GM18951 (cell line): ENCODE results near the gene KCMF1.
"Not testable (repeated sequence)": the region's sequence is repeated elsewhere in the genome, so short reads cannot be mapped to it uniquely, and the experiment has no call there.

Experiments used
- POLR2A ChIP-seq: IDR thresholded peaks from 4 replicates; pipeline ENCODE4 v1.6.1; 2011; ENCODE audit warnings: mild to moderate bottlenecking; ENCODE audit not compliant: insufficient read length, insufficient read depth; ENCODE audit errors: extremely low read depth
- in situ Hi-C: fragments of 300-500 bp; cut with MboI; formaldehyde crosslinking; loops from one replicate; pipeline ENCODE4 v1.12.0; 2022; ENCODE audit warnings: low sequenced_read_pairs, mixed read lengths, inconsistent platforms; ENCODE audit not compliant: unreplicated experiment

Gene KCMF1

GRCh38 chr2:84944295-84944909 lies 26.6 kb upstream of the KCMF1 start:
- in situ Hi-C loops: no loop called here
- TF ChIP-seq POLR2A: no peak

- in situ Hi-C loops: not testable (repeated sequence)
Measured at GRCh38 chr2:84945838-84946203, 25.1 kb upstream of the KCMF1 start.

- peak; percentile 46 for TF ChIP-seq POLR2A
- in situ Hi-C loops: no loop called here
Measured at GRCh38 chr2:84946204-84947009, 24.6 kb upstream of the KCMF1 start.

GRCh38 chr2:84947010-84947593 lies 23.9 kb upstream of the KCMF1 start:
- TF ChIP-seq POLR2A: no peak
- in situ Hi-C loops: no loop called here

- no peak for TF ChIP-seq POLR2A
- in situ Hi-C loops: no loop called here
Measured at GRCh38 chr2:84953535-84953934, 17.4 kb upstream of the KCMF1 start.

- in situ Hi-C loops: no loop called here
- no peak for TF ChIP-seq POLR2A
Measured at GRCh38 chr2:84954329-84954728, 16.6 kb upstream of the KCMF1 start.

GRCh38 chr2:84956334-84957297 lies 14.3 kb upstream of the KCMF1 start:
- in situ Hi-C loops: no loop called here
- TF ChIP-seq POLR2A: peak; percentile 18

- in situ Hi-C loops: no loop called here
Measured at GRCh38 chr2:84957771-84958134, 13.2 kb upstream of the KCMF1 start.

GRCh38 chr2:84958135-84959059 lies 12.6 kb upstream of the KCMF1 start:
- in situ Hi-C loops: no loop called here
- TF ChIP-seq POLR2A: no peak

More at GRCh38 chr2:84957771-84958134, 13.2 kb upstream of the KCMF1 start:
- no peak for TF ChIP-seq POLR2A

GRCh38 chr2:84959095-84959565 lies 11.8 kb upstream of the KCMF1 start:
- in situ Hi-C loops: no loop called here
- TF ChIP-seq POLR2A: no peak

GRCh38 chr2:84959566-84960506 lies 11.1 kb upstream of the KCMF1 start:
- in situ Hi-C loops: no loop called here
- no peak for TF ChIP-seq POLR2A

- no peak for TF ChIP-seq POLR2A
- in situ Hi-C loops: no loop called here
Measured at GRCh38 chr2:84962917-84963316, 8.0 kb upstream of the KCMF1 start.
